ENCODE results near the gene PDE4B.

The PDE4B gene

DNA sequence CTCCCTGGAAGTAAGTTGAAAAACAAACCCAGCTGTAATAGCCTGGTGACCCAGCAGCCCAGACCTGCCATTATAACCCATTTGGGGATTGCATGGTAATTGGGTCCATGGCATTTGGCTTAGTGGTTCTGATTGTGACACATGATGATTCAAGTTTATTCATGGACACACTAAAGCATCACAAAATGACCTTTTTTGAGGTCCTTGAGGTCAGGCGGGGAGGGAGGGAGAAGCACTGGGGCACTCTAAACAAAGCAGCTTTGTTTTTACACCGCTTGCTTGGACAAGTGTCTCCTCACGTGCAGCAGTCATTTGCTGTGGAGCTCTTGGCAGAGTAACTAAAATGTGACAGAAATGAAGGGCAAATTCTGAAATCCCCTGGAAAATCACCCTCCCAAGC is 500.2 kb downstream of the PDE4B start:
- Histone ChIP-seq H4K5ac (ENCODE audit: low read length) (no peak overlapping the region), H3K27me3 (ENCODE audit: insufficient read depth, low read length, poor library complexity) (no peaks in the 10 kb centered on the region), H2AK5ac (ENCODE audit: low read length) (no peak overlapping the region), H3K18ac (ENCODE audit: low read length) (no peak overlapping the region), H2BK120ac (ENCODE audit: low read depth, low read length) (no peak overlapping the region), H3K4ac (ENCODE audit: low read depth, low read length) (no peak overlapping the region), H3K79me1 (ENCODE audit: low read length) (no peaks in the 10 kb centered on the region), H3K4me1 (ENCODE audit: control insufficient read depth, low read depth, low read length) (no peaks in the 10 kb centered on the region), H3K36me3 (ENCODE audit: control insufficient read depth, insufficient read depth, low read length) (no peaks in the 10 kb centered on the region), H2BK15ac (replicated peaks; ENCODE audit: low read depth) (no peak overlapping the region), H4K8ac (ENCODE audit: low read depth, low read length) (no peak overlapping the region), H3K4me2 (ENCODE audit: low read length) (no peak overlapping the region), H3K9ac (ENCODE audit: low read length) (no peak overlapping the region), H3K23ac (ENCODE audit: low read length) (no peak overlapping the region), H3K27ac (ENCODE audit: low read depth, low read length) (no peak overlapping the region), H2BK5ac (ENCODE audit: low read length) (peak overlapping the region; percentile 6), H3K79me2 (ENCODE audit: control insufficient read depth, insufficient read depth, low read length) (no peaks in the 10 kb centered on the region), H3K4me3 (ENCODE audit: low read length) (no peak overlapping the region), H3K56ac (ENCODE audit: low read length) (no peak overlapping the region)
- no CpG with 5 or more reads among the region's 3 CpGs for WGBS (ENCODE audit: extremely low coverage, insufficient coverage, low lambda C conversion rate)
- no peak for DNase-seq

GRCh38 chr1:66294707-66295370 is 502.1 kb downstream of the PDE4B start:
- Histone ChIP-seq H3K9ac (ENCODE audit: low read length) (no peak overlapping the region), H3K27ac (ENCODE audit: low read depth, low read length) (no peak overlapping the region), H3K79me1 (ENCODE audit: low read length) (no peaks in the 10 kb centered on the region), H3K18ac (ENCODE audit: low read length) (no peak overlapping the region), H2BK5ac (ENCODE audit: low read length) (no peak overlapping the region), H3K79me2 (ENCODE audit: control insufficient read depth, insufficient read depth, low read length) (no peaks in the 10 kb centered on the region), H3K4ac (ENCODE audit: low read depth, low read length) (no peak overlapping the region), H4K8ac (ENCODE audit: low read depth, low read length) (no peak overlapping the region), H3K4me3 (ENCODE audit: low read length) (no peak overlapping the region), H3K27me3 (ENCODE audit: insufficient read depth, low read length, poor library complexity) (no peaks in the 10 kb centered on the region), H3K36me3 (ENCODE audit: control insufficient read depth, insufficient read depth, low read length) (no peaks in the 10 kb centered on the region), H3K23ac (ENCODE audit: low read length) (no peak overlapping the region), H3K4me2 (ENCODE audit: low read length) (no peak overlapping the region), H3K56ac (ENCODE audit: low read length) (no peak overlapping the region), H2BK120ac (ENCODE audit: low read depth, low read length) (no peak overlapping the region), H3K4me1 (ENCODE audit: control insufficient read depth, low read depth, low read length) (no peaks in the 10 kb centered on the region), H2AK5ac (ENCODE audit: low read length) (no peak overlapping the region), H4K5ac (ENCODE audit: low read length) (no peak overlapping the region), H2BK15ac (replicated peaks; ENCODE audit: low read depth) (no peak overlapping the region)
- no CpG with 5 or more reads among the region's 2 CpGs for WGBS (ENCODE audit: extremely low coverage, insufficient coverage, low lambda C conversion rate)
- DNase-seq, result no peak

DNA sequence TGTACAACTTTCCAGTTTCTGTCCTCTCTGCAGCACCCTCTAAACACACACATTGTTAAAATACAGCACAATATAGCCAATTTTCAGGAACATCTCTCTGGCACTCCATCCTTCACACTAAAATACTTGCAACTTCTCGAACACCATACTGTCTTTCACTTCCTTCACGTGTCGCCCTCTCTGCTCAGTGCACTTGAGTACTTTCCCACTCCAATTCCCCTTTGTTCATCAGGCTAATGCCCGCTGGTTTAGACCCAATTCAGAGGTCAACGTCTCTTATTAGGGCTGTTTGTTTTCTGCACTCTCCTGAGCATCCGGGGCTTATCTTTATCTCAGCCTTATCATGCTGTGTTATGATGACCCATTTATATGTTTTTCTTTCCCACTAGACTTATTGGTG is 503.1 kb downstream of the PDE4B start:
- Histone ChIP-seq H2BK5ac (ENCODE audit: low read length) (no peak overlapping the region), H3K27me3 (ENCODE audit: insufficient read depth, low read length, poor library complexity) (no peaks in the 10 kb centered on the region), H3K23ac (ENCODE audit: low read length) (no peak overlapping the region), H2AK5ac (ENCODE audit: low read length) (no peak overlapping the region), H3K27ac (ENCODE audit: low read depth, low read length) (no peak overlapping the region), H3K4me1 (ENCODE audit: control insufficient read depth, low read depth, low read length) (no peaks in the 10 kb centered on the region), H4K8ac (ENCODE audit: low read depth, low read length) (no peak overlapping the region), H3K18ac (ENCODE audit: low read length) (no peak overlapping the region), H3K79me2 (ENCODE audit: control insufficient read depth, insufficient read depth, low read length) (no peaks in the 10 kb centered on the region), H3K4ac (ENCODE audit: low read depth, low read length) (no peak overlapping the region), H4K5ac (ENCODE audit: low read length) (no peak overlapping the region), H3K56ac (ENCODE audit: low read length) (no peak overlapping the region), H3K4me2 (ENCODE audit: low read length) (no peak overlapping the region), H2BK120ac (ENCODE audit: low read depth, low read length) (no peak overlapping the region), H3K36me3 (ENCODE audit: control insufficient read depth, insufficient read depth, low read length) (no peaks in the 10 kb centered on the region), H3K79me1 (ENCODE audit: low read length) (no peaks in the 10 kb centered on the region), H3K9ac (ENCODE audit: low read length) (no peak overlapping the region), H3K4me3 (ENCODE audit: low read length) (no peak overlapping the region), H2BK15ac (replicated peaks; ENCODE audit: low read depth) (no peak overlapping the region)
- DNase-seq, result no peak
- WGBS (ENCODE audit: extremely low coverage, insufficient coverage, low lambda C conversion rate), result no CpG with 5 or more reads among the region's 6 CpGs

DNA sequence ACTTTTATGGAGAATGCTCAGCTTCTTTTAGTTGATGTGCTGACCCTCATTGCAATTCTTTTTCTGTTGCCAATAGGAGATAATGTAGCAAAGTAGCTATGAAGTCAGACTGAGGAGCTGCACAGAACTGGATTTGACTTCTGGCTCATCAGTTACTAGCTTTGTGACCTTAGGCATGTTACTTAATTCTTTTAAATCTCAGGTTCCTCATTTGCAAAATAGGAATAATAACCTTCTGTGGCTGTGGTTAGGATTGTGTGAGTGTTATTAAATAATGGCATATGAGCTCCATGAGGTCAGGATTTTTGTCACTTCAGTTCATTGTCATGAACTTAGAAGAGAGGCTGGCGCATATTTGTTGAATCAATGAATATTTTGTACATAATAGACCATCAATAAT is 503.7 kb downstream of the PDE4B start:
- Histone ChIP-seq H3K4me3 (ENCODE audit: low read length) (no peak overlapping the region), H3K9ac (ENCODE audit: low read length) (no peak overlapping the region), H3K56ac (ENCODE audit: low read length) (no peak overlapping the region), H3K23ac (ENCODE audit: low read length) (no peak overlapping the region), H3K4me2 (ENCODE audit: low read length) (no peak overlapping the region), H4K8ac (ENCODE audit: low read depth, low read length) (no peak overlapping the region), H2BK120ac (ENCODE audit: low read depth, low read length) (no peak overlapping the region), H3K79me2 (ENCODE audit: control insufficient read depth, insufficient read depth, low read length) (no peaks in the 10 kb centered on the region), H2BK5ac (ENCODE audit: low read length) (no peak overlapping the region), H4K5ac (ENCODE audit: low read length) (no peak overlapping the region), H2AK5ac (ENCODE audit: low read length) (no peak overlapping the region), H2BK15ac (replicated peaks; ENCODE audit: low read depth) (no peak overlapping the region), H3K27ac (ENCODE audit: low read depth, low read length) (no peak overlapping the region), H3K27me3 (ENCODE audit: insufficient read depth, low read length, poor library complexity) (no peaks in the 10 kb centered on the region), H3K36me3 (ENCODE audit: control insufficient read depth, insufficient read depth, low read length) (no peaks in the 10 kb centered on the region), H3K4me1 (ENCODE audit: control insufficient read depth, low read depth, low read length) (no peaks in the 10 kb centered on the region), H3K79me1 (ENCODE audit: low read length) (no peaks in the 10 kb centered on the region), H3K4ac (ENCODE audit: low read depth, low read length) (no peak overlapping the region), H3K18ac (ENCODE audit: low read length) (no peak overlapping the region)
- WGBS (ENCODE audit: extremely low coverage, insufficient coverage, low lambda C conversion rate), result no CpG with 5 or more reads among the region's 1 CpG
- DNase-seq, result no peak

DNA sequence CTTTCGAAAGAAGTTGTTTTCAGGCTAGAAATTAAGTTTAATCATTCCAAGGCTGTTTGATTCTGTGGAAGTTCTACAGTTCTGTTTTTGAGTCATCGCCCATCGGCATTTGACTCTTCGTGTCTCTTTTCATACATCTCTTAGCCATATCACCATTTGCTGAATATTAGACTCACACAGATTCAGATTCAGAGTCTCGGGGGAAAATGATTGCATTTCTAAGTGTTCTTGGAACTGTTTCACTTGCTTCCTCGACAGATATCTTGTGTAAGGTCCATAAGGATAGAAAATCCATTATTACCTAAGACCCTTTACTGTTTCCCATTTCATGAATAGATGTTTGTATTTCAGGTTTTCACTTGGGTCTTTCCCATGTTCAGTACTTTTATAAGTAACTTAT is 504.3 kb downstream of the PDE4B start:
- no peaks in the 10 kb centered on the region for H3K4me1 ChIP-seq (ENCODE audit: control insufficient read depth, low read depth, low read length)
- no peak overlapping the region for H3K4ac ChIP-seq (ENCODE audit: low read depth, low read length)
- H3K79me1 ChIP-seq (ENCODE audit: low read length), result no peaks in the 10 kb centered on the region
- no peak overlapping the region for H4K8ac ChIP-seq (ENCODE audit: low read depth, low read length)
- H3K4me2 ChIP-seq (ENCODE audit: low read length), result no peak overlapping the region
- no peak overlapping the region for H4K5ac ChIP-seq (ENCODE audit: low read length)
- no peak overlapping the region for H3K9ac ChIP-seq (ENCODE audit: low read length)
- H2BK15ac ChIP-seq (replicated peaks; ENCODE audit: low read depth), result no peak overlapping the region
- no peak overlapping the region for H3K27ac ChIP-seq (ENCODE audit: low read depth, low read length)
- WGBS (ENCODE audit: extremely low coverage, insufficient coverage, low lambda C conversion rate), result no CpG with 5 or more reads among the region's 6 CpGs
- H3K79me2 ChIP-seq (ENCODE audit: control insufficient read depth, insufficient read depth, low read length), result no peaks in the 10 kb centered on the region
- H3K27me3 ChIP-seq (ENCODE audit: insufficient read depth, low read length, poor library complexity), result no peaks in the 10 kb centered on the region
- no peak overlapping the region for H3K4me3 ChIP-seq (ENCODE audit: low read length)
- no peak overlapping the region for H3K18ac ChIP-seq (ENCODE audit: low read length)
- H3K56ac ChIP-seq (ENCODE audit: low read length), result no peak overlapping the region
- H2BK5ac ChIP-seq (ENCODE audit: low read length), result no peak overlapping the region
- DNase-seq, result no peak
- no peak overlapping the region for H2AK5ac ChIP-seq (ENCODE audit: low read length)
- no peaks in the 10 kb centered on the region for H3K36me3 ChIP-seq (ENCODE audit: control insufficient read depth, insufficient read depth, low read length)
- no peak overlapping the region for H2BK120ac ChIP-seq (ENCODE audit: low read depth, low read length)
- no peak overlapping the region for H3K23ac ChIP-seq (ENCODE audit: low read length)

DNA sequence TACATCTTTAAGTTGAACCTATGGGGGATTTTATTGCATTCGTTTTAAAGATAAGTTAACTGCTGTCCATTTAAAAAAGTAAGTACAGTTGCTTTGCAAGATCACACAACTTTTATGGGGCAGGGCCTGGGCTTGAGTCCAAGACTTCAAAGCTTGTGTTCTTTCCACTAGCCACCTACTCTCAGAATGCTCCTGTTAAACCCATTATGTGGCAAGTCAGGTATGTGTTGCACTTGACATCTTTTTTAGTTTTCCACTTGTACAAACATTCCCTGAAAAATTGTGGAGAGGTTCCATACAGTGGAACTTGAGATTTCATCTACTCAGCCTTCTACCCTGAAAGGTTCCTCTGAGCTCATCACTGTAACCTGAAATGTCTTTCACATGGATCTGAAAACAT is 505.8 kb downstream of the PDE4B start:
- no peaks in the 10 kb centered on the region for H3K27me3 ChIP-seq (ENCODE audit: insufficient read depth, low read length, poor library complexity)
- H3K4me1 ChIP-seq (ENCODE audit: control insufficient read depth, low read depth, low read length), result no peaks in the 10 kb centered on the region
- H4K5ac ChIP-seq (ENCODE audit: low read length), result no peak overlapping the region
- H2BK5ac ChIP-seq (ENCODE audit: low read length), result no peak overlapping the region
- no peak overlapping the region for H3K23ac ChIP-seq (ENCODE audit: low read length)
- no peak overlapping the region for H3K4ac ChIP-seq (ENCODE audit: low read depth, low read length)
- no peak overlapping the region for H3K4me2 ChIP-seq (ENCODE audit: low read length)
- H3K79me1 ChIP-seq (ENCODE audit: low read length), result no peaks in the 10 kb centered on the region
- no peak overlapping the region for H4K8ac ChIP-seq (ENCODE audit: low read depth, low read length)
- H3K4me3 ChIP-seq (ENCODE audit: low read length), result no peak overlapping the region
- H3K9ac ChIP-seq (ENCODE audit: low read length), result no peak overlapping the region
- no peak overlapping the region for H2BK15ac ChIP-seq (replicated peaks; ENCODE audit: low read depth)
- H2AK5ac ChIP-seq (ENCODE audit: low read length), result no peak overlapping the region
- no CpG with 5 or more reads among the region's 1 CpG for WGBS (ENCODE audit: extremely low coverage, insufficient coverage, low lambda C conversion rate)
- H3K56ac ChIP-seq (ENCODE audit: low read length), result no peak overlapping the region
- H3K79me2 ChIP-seq (ENCODE audit: control insufficient read depth, insufficient read depth, low read length), result no peaks in the 10 kb centered on the region
- H2BK120ac ChIP-seq (ENCODE audit: low read depth, low read length), result no peak overlapping the region
- no peak overlapping the region for H3K18ac ChIP-seq (ENCODE audit: low read length)
- no peaks in the 10 kb centered on the region for H3K36me3 ChIP-seq (ENCODE audit: control insufficient read depth, insufficient read depth, low read length)
- H3K27ac ChIP-seq (ENCODE audit: low read depth, low read length), result no peak overlapping the region
- no peak for DNase-seq

All from mesendoderm (in vitro differentiated cells).